ENCODE results near the gene OSBPL2. TPM values are rescaled to one million over a fixed set of nuclear protein-coding genes. Genes with fewer than 3 reads are reported as not detected.

The OSBPL2 gene
- total RNA-seq, 1 donor from 2014 or later, result 28.4 TPM

- no peaks in the 10 kb centered on the region for H3K36me3 ChIP-seq
- no peak for DNase-seq (ENCODE audit: low spot score)
- no peak overlapping the region for H3K4me3 Mint-ChIP-seq
- no peaks in the 10 kb centered on the region for H4K20me1 ChIP-seq (ENCODE audit: low read depth)
- no peaks in the 10 kb centered on the region for H3K9me3 ChIP-seq (ENCODE audit: low read depth)
- H3K36me3 Mint-ChIP-seq, result peaks cover 23% of the 10 kb centered on the region
- H3K79me2 ChIP-seq (ENCODE audit: low read depth), result no peaks in the 10 kb centered on the region
- peaks cover 5% of the 10 kb centered on the region for H3K4me1 Mint-ChIP-seq
- TF ChIP-seq CTCF (IDR thresholded peaks at IDR 0.05) (no peak), EZH2phosphoT487 (IDR thresholded peaks at IDR 0.05) (no peak), EZH2 (IDR thresholded peaks at IDR 0.05) (no peak)
- no peak overlapping the region for H3K27ac Mint-ChIP-seq
- no peaks in the 10 kb centered on the region for H3K9me3 Mint-ChIP-seq
- H2AFZ ChIP-seq (replicated peaks), result no peak overlapping the region
- H3K27ac ChIP-seq, result no peak overlapping the region
- H3K9ac ChIP-seq, result no peak overlapping the region
- no peaks in the 10 kb centered on the region for H3K27me3 ChIP-seq
- no peak overlapping the region for H3K4me2 ChIP-seq
- no peaks in the 10 kb centered on the region for H3K27me3 Mint-ChIP-seq (ENCODE audit: insufficient read depth, low read depth)
- no peaks in the 10 kb centered on the region for H3K4me1 ChIP-seq
- H3K4me3 ChIP-seq, result no peak overlapping the region
- H3F3A ChIP-seq (ENCODE audit: low read depth), result no peaks in the 10 kb centered on the region
Observed at GRCh38 chr20:62288535-62289105, 50.3 kb downstream of the OSBPL2 start.

GRCh38 chr20:62289131-62289530, 50.8 kb downstream of the OSBPL2 start:
- Histone ChIP-seq H3K36me3 (no peaks in the 10 kb centered on the region), H3K4me3 (no peak overlapping the region), H3K4me1 (no peaks in the 10 kb centered on the region), H3K9me3 (ENCODE audit: low read depth) (no peaks in the 10 kb centered on the region), H2AFZ (replicated peaks) (no peak overlapping the region), H3K4me2 (no peak overlapping the region), H3K79me2 (ENCODE audit: low read depth) (no peaks in the 10 kb centered on the region), H4K20me1 (ENCODE audit: low read depth) (no peaks in the 10 kb centered on the region), H3F3A (ENCODE audit: low read depth) (no peaks in the 10 kb centered on the region), H3K9ac (no peak overlapping the region), H3K27me3 (no peaks in the 10 kb centered on the region), H3K27ac (no peak overlapping the region)
- Mint-ChIP-seq H3K36me3 (peaks cover 19% of the 10 kb centered on the region), H3K27ac (no peak overlapping the region), H3K27me3 (ENCODE audit: insufficient read depth, low read depth) (no peaks in the 10 kb centered on the region), H3K4me3 (no peak overlapping the region), H3K4me1 (peaks cover 10% of the 10 kb centered on the region), H3K9me3 (no peaks in the 10 kb centered on the region)
- DNase-seq (ENCODE audit: low spot score), result no peak
- TF ChIP-seq EZH2 (IDR thresholded peaks at IDR 0.05), result no peak
- TF ChIP-seq EZH2phosphoT487 (IDR thresholded peaks at IDR 0.05), result no peak

- no peak overlapping the region for H3K4me3 Mint-ChIP-seq
- Histone ChIP-seq H3K4me2 (no peak overlapping the region), H3K36me3 (no peaks in the 10 kb centered on the region), H3F3A (ENCODE audit: low read depth) (no peaks in the 10 kb centered on the region), H3K9me3 (ENCODE audit: low read depth) (no peaks in the 10 kb centered on the region), H3K27me3 (no peaks in the 10 kb centered on the region), H3K4me3 (no peak overlapping the region), H3K4me1 (no peaks in the 10 kb centered on the region), H3K79me2 (ENCODE audit: low read depth) (no peaks in the 10 kb centered on the region), H4K20me1 (ENCODE audit: low read depth) (no peaks in the 10 kb centered on the region), H3K9ac (no peak overlapping the region), H2AFZ (replicated peaks) (no peak overlapping the region), H3K27ac (no peak overlapping the region)
- H3K27me3 Mint-ChIP-seq (ENCODE audit: insufficient read depth, low read depth), result no peaks in the 10 kb centered on the region
- DNase-seq (ENCODE audit: low spot score), result no peak
- peaks cover 20% of the 10 kb centered on the region for H3K36me3 Mint-ChIP-seq
- no peak overlapping the region for H3K27ac Mint-ChIP-seq
- H3K9me3 Mint-ChIP-seq, result no peaks in the 10 kb centered on the region
- peaks cover 11% of the 10 kb centered on the region for H3K4me1 Mint-ChIP-seq
- no peak for TF ChIP-seq EZH2phosphoT487 (IDR thresholded peaks at IDR 0.05)
Observed at GRCh38 chr20:62289898-62290297, 51.6 kb downstream of the OSBPL2 start.

- TF ChIP-seq EZH2phosphoT487 (IDR thresholded peaks at IDR 0.05), result no peak
- TF ChIP-seq CTCF (IDR thresholded peaks at IDR 0.05), result no peak
- TF ChIP-seq EZH2 (IDR thresholded peaks at IDR 0.05), result no peak
- H3K27me3 Mint-ChIP-seq (ENCODE audit: insufficient read depth, low read depth), result no peaks in the 10 kb centered on the region
- no peak overlapping the region for H3K4me3 ChIP-seq
- peaks cover 11% of the 10 kb centered on the region for H3K4me1 Mint-ChIP-seq
- H3K4me3 Mint-ChIP-seq, result no peak overlapping the region
- no peaks in the 10 kb centered on the region for H3K27me3 ChIP-seq
- peaks cover 26% of the 10 kb centered on the region for H3K36me3 Mint-ChIP-seq
- no peak overlapping the region for H3K27ac Mint-ChIP-seq
- no peaks in the 10 kb centered on the region for H3F3A ChIP-seq (ENCODE audit: low read depth)
- no peak overlapping the region for H3K9ac ChIP-seq
- no peaks in the 10 kb centered on the region for H4K20me1 ChIP-seq (ENCODE audit: low read depth)
- no peaks in the 10 kb centered on the region for H3K9me3 ChIP-seq (ENCODE audit: low read depth)
- no peaks in the 10 kb centered on the region for H3K79me2 ChIP-seq (ENCODE audit: low read depth)
- no peaks in the 10 kb centered on the region for H3K9me3 Mint-ChIP-seq
- H3K4me1 ChIP-seq, result no peaks in the 10 kb centered on the region
- DNase-seq (ENCODE audit: low spot score), result no peak
- H3K27ac ChIP-seq, result no peak overlapping the region
- no peak overlapping the region for H2AFZ ChIP-seq (replicated peaks)
- no peak overlapping the region for H3K4me2 ChIP-seq
- no peaks in the 10 kb centered on the region for H3K36me3 ChIP-seq
Observed at GRCh38 chr20:62291251-62292066, 53.1 kb downstream of the OSBPL2 start.

All from neural progenitor cell (in vitro differentiated cells).